Germinal center (tissue), 1 donor: ENCODE measurements around the gene ZFAND3.
A peak's percentile ranks its signal among the peaks of the same experiment; 100 is the strongest.

Experiments
- DNase-seq: peaks from one replicate; pipeline ENCODE4 v3.0.0; 2012; ENCODE audit warnings: mixed read lengths, low spot score

ZFAND3 gene

DNA sequence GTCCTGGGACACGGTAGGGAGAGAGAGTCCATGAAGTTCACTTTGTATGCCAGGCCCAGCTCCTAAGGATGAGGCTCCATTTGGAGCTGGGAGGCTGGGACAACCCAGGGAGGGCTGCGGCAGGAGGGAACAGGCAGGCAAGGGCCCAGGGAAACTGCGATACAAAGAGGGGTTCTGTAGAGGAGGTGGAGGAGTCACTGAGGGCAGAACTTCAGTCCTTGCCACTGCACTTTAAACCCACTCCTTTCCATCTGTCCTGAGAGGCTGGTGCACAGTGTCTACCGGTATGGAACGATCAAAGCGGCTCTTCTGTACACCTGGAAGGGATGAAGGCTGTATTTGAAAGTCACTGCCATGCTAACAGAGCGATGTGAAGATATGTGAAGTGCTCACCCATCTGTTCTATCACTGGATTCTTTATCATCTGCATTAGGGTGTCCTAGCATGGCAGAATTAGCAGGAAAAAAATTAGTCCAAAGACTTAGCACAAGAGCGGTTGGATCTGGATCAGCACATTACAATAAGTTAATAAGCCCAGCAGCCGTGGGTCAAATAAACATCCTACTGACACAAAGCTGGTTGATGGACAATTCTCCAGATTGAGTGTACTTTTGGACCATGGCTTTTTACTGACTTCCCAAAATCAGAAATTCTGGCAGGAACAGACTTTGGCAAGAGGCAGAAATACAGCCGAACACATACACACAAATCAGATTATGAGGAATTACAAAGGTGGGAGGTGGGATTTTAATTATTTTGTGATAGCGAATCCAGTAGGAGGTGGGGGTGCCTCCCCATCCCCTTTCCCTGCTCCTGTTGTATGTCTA is 20.9 kb upstream of the ZFAND3 start:
- DNase-seq, result no peak

DNA sequence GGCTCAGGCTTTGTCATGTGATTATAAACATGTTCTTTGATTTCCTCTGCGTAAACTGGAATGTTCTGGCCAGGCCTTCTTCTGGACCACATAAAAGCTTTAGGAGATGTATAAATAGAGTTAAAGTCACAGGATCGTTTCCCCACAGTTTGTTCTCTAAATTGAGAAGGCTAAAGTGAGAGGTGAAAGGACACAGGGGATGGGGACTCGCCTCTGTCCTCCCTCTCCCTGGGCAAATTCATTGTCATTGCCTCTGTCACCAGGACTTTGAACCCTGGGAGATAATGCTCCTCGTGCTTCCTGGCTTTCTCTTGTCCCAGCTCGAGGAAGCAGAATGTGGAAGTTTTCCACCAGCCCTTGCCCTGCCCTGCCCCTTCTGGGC is 20.3 kb upstream of the ZFAND3 start:
- DNase-seq, result no peak

DNA sequence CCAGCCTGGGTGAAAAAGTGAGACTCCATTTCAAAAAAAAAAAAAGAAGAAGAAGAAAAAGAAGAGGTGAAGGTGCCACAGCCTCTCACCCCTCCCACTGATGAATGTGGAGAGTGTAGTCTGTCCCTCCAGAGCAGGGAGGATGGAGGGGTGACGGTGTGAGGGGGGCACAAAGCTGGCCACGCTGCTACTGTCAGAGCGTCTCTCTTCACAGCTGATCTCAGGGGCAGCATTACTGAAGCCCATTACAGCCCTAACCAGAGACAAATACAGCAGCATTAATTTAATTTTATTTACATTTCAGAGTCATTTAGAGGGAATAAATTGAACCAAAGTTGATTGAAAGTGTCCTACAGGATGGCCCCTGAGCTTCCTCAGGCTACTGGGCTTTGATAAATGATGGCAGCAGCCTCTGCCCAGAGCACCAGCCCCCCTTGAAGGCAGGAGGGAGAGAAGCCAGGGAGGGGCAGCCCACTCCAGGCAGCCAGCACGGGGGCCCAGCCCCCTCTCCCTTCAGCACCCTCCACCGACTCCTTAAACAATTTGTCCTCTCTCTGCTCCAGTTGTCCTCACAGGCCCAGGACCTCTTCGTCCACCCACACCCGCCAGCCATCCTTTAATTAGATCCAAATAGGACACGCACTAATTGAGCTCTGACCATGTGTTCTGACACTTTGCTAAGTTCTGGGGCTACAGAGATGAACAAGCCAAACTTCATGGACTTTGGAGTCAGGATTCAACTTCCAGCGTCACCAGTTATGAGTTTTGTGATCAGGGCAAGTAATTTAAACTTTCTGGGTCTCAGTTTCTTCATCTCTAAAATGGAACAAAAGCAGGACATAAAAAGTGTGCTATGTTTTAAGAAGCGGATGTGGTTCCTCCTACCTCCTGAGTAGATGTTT is 18.6 kb upstream of the ZFAND3 start:
- DNase-seq, result no peak

DNA sequence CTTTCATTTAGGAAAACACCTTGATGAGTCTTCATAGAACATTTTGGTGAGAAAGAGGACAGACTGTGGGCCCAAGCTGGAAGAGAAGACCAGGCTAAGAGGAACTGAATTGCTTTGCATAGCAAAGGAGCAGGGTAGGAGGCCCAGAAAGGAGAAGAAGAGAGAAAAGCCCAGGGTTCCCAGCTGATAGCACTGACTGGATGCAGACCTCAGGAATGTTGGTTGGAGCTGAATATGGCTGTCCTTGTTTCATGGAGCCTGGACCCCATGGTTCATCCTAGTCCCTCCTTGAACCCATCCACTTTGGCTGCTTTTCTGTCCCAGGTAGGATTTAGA is 18.0 kb upstream of the ZFAND3 start:
- DNase-seq, result no peak

DNA sequence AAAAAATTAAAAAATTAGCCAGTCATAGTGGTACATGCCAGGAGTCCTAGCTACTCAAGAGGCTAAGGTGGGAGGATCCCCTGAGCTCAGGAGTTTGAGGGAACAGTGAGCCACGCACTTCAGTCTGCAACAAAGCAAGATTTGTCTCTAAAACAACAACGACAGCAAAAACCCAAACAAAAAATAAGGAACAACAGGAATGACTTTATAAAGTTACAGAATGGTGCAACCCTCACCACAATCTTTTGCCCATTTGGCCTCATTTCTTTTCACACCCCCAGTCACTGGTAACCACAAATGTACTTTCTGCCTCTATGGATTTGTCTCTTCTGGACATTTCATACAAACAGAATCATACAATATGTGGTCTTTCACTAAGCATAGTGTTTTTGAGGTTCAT is 16.7 kb upstream of the ZFAND3 start:
- DNase-seq, result no peak

GRCh38 chr6:37804586-37804985 is 14.9 kb upstream of the ZFAND3 start:
- no peak for DNase-seq

DNA sequence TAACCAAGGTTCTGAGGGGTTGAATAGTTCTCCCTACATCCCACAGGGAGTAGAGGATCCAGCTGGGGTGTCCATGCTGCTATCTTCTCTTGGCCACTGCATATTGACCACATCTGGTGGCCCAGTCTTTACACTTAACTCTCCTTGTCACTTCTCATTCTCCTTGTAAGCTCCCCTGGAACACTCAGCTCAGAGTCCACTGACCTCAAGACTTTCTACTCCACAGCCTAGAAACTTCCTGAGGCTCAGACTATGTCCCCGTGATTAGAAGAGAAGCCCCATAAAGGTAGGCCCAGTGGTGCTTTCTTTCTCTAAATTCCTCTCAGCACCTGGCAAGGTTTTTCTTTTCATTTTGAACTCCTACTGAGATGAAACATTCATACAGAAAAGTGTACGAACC is 13.3 kb upstream of the ZFAND3 start:
- DNase-seq, result no peak

DNA sequence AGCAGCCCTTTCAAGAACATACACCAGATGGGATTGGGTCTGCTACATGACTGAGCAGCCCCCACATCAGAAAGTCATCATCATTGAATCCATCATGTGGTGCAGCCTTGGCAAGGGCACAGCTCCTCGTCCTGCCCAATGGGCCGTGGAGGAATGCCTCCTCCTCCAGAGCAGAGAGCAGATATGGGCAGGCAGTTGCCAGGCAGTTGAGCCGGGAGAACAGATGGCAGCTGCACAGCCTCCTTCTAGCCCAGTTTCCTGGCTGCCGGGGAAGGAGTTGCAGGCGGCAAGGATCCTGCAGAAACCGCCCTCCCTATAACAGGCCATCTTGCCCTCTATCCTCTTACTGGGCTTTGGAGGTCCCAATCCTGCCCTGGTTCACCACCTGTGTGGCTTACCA is 11.9 kb upstream of the ZFAND3 start:
- DNase-seq, result no peak

GRCh38 chr6:37809197-37809543 is 10.4 kb upstream of the ZFAND3 start:
- no peak for DNase-seq

DNA sequence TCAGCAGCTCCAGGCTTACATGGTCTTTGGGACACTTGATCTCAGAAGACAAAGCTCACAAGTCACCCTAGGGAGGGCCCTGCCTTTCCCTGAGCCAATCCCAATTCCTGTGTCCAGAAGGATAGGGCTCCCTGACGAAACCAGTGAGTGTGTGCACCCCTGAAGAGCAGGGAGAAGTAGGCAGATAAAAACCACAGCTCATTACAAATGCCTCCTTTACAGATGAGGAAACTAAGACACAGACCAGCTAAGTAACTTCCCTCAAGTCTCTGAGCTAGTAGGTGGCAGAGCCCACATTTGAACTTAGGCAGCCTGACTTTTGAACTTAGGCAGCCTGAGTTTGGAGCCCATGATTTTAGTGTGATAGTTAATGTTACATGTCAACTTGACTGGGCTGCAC is 6.7 kb upstream of the ZFAND3 start:
- DNase-seq, result no peak

DNA sequence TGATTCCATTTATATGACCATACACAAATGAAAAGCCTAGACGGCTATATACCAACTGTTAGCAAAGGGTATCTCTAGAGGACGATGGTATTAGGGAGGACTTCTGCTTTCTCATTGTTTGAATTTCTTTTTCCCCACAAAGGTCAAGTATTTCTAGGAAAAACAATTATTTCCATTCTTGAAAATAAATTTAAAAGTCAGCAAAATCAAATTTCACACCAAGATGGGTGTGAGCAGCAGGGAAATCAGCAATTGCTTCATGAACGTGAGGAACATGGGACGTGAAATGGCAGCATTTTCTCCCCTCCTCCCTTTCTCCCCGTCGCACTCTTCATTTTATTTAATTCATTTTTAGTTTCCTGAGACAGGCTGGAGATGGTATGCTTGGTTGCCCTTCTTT is 5.2 kb upstream of the ZFAND3 start:
- DNase-seq, result no peak

GRCh38 chr6:37816599-37817375 is 2.7 kb upstream of the ZFAND3 start:
- DNase-seq, result no peak

DNA sequence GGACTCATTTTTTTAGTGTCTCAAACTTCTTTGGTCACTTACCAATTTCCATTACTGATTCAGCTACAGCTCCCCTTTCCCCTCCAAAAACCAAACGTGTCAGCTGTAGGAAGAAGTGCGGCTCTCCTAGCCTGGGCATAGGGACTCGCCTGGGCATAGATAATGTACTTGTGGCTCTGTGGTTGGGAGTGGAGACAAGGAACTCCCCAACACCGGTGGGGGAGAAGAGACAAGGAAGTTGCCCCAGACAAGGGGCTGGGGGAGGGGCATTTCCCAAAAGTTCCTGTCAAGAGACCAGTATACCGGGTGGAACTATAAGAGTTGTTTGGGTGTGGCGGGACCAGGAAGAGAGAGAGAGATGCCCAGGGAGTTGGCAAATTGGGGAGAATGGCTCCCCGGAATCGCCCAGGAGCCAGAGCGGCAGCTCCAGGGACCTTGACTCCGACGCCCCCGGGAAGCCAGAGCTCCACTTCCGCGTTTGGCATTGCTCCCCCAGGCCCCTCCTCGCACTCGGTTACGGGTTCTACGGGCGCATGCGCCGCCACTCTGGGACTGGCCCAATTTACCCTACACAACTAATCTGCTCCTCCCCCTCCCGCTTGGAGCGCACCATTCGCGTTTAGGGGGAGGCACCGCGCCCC is 871 bp upstream of the ZFAND3 start:
- DNase-seq, result peak; percentile 97

GRCh38 chr6:37819802-37820717 is 533 bp downstream of the ZFAND3 start:
- peak; percentile 27 for DNase-seq

- DNase-seq, result no peak
Observed at GRCh38 chr6:37820718-37821079, 1.2 kb downstream of the ZFAND3 start.

GRCh38 chr6:37821446-37821845 is 1.9 kb downstream of the ZFAND3 start:
- no peak for DNase-seq

DNA sequence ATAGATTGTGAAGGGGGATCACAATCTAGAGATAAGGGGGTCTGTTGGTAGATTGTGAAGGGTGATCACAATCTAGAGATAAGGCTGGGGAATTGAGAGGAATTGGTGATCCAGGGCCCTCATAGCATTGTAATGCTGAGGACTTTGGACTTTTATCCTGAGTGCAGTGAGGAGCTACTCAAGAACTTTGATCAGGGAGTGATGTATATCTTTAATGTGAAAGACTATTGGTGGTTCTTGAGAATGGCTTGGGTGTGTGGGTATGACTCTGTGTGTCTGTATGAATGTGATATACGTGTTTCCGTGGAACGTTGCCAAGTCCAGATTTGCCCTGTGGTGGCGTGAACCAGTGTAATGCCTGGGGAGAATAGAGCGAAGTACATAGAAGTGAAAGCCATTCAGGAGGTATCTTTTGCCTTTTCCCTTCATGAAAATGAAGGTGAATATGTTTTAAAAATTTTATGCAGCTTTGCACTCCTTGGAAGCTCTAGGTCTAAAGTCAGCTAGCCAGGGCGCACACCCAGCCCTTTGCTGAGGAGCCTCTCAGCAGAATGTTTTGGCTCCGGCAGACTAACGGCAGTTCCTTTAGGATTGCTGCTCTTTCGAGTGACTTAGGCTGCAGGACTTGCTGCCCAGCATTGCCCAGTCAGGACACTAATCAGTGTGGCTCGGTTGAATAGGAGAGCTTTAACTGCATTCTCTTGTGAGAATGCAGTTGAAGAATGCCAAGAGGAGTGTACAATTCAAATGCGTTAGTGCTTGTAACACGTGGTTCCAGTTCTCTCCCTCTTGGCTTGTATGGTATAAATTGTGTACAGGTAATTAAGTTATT is 3.5 kb downstream of the ZFAND3 start:
- no peak for DNase-seq

DNA sequence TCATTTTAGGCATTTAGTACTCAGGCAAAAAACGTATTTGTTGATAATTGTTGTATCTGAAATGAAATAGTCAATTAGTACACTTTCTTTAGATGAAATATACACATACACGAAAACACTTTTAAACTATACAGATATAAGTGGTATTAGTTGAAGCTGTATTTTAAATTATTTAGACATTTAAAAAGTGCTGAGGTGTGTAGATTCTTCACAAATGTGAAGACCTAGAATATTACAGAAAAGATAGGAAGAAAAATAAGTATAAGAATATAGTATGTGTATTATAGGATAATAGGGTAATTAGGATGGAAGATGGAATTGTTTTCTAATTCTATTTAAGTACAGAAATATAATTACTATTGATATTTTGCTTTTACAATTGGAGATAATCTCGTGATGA is 4.6 kb downstream of the ZFAND3 start:
- no peak for DNase-seq

DNA sequence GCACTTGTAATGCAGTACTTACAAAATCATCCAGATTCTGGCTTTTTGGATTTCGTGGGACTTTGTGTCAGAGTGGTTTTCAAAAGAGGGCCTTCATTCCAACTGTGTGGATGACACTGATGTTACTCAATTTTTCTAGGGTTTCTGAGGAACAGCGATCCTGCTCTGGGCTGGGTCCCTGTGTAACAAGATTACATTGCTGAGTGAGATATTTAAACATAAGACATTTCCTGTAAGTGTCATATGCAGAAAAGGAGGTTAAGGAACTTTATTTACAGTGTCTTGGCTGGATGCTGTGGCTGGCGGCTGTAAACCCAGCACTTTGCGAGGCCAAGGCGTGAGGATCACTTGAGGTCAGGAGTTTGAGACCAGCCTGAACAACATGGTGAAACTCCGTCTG is 6.7 kb downstream of the ZFAND3 start:
- no peak for DNase-seq

GRCh38 chr6:37826993-37827392 is 7.5 kb downstream of the ZFAND3 start:
- no peak for DNase-seq
